NCI-H2196 treated with DMSO at 0.1 percent for 48 hours (cell line): Measurements from ENCODE around the gene EPS8L1.
"Not testable (repeated sequence)": the region's sequence is repeated elsewhere in the genome, so short reads cannot be mapped to it uniquely, and the experiment has no call there.

Experiments
- DNase-seq: peaks from one replicate; lab custom pipeline; 2025; ENCODE audit not compliant: unreplicated experiment; lab: John Stamatoyannopoulos, UW

EPS8L1 gene

GRCh38 chr19:55092423-55093318 is 17.0 kb downstream of the EPS8L1 start:
- DNase-seq: no peak

GRCh38 chr19:55094456-55095259 is 19.0 kb downstream of the EPS8L1 start:
- DNase-seq: no peak

GRCh38 chr19:55095260-55096060 is 19.8 kb downstream of the EPS8L1 start:
- DNase-seq: no peak

GRCh38 chr19:55096061-55096701 is 20.5 kb downstream of the EPS8L1 start:
- DNase-seq: no peak

- no peak for DNase-seq
These were observed 22.4 kb downstream of the EPS8L1 start for GRCh38 chr19:55097864-55098715.

- no peak for DNase-seq
These were observed 23.3 kb downstream of the EPS8L1 start for GRCh38 chr19:55098716-55099556.

- DNase-seq: no peak
These were observed 24.2 kb downstream of the EPS8L1 start for GRCh38 chr19:55099557-55100506.

GRCh38 chr19:55101261-55101660 is 25.6 kb downstream of the EPS8L1 start:
- DNase-seq: no peak

GRCh38 chr19:55103190-55103589 is 27.5 kb downstream of the EPS8L1 start:
- no peak for DNase-seq

GRCh38 chr19:55105237-55105636 is 29.6 kb downstream of the EPS8L1 start:
- no peak for DNase-seq

GRCh38 chr19:55106591-55106990 is 30.9 kb downstream of the EPS8L1 start:
- no peak for DNase-seq

GRCh38 chr19:55107252-55107651 is 31.6 kb downstream of the EPS8L1 start:
- not testable (repeated sequence) for DNase-seq

- no peak for DNase-seq
These were observed 34.0 kb downstream of the EPS8L1 start for GRCh38 chr19:55109527-55110291.

- no peak for DNase-seq
These were observed 35.7 kb downstream of the EPS8L1 start for GRCh38 chr19:55111238-55111831.

GRCh38 chr19:55112246-55112776 is 36.6 kb downstream of the EPS8L1 start:
- no peak for DNase-seq

- no peak for DNase-seq
These were observed 37.3 kb downstream of the EPS8L1 start for GRCh38 chr19:55112777-55113569.
